Measurements from ENCODE around the gene SPRED2. TPM values are rescaled to one million over a fixed set of nuclear protein-coding genes. Genes with fewer than 3 reads are reported as not detected.

Gene SPRED2
- total RNA-seq, 1 donor from 2014 or later = 56.9 TPM

DNA sequence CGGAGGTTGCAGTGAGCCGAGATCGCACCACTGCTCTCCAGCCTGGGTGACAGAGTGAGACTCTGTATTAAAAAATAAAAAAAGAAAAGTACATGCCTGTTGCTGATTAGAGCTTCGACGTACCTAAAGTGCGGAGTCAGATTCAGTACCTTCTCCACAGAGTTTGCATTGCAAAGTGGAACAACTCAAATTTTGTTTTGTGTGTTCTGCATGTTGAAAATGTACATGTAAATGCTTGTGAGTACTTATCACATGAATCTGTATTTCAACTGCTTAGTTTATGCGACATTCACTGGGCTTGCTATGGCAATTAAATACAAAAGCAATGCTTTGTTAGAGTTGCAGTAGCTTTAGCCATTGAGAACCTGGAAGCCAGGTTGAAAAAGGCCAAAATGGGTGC is 168.4 kb downstream of the SPRED2 start:
- no peaks in the 10 kb centered on the region for H3K27me3 ChIP-seq
- intact Hi-C loops (cut with DNase I) = no loop called here
- peaks cover 18% of the 10 kb centered on the region for H3K4me1 ChIP-seq
- no peak overlapping the region for H3K27ac ChIP-seq
- no peak overlapping the region for H3K4me3 ChIP-seq
- ATAC-seq (no peak), DNase-seq (no peak)
- H3K36me3 ChIP-seq = peaks cover 94% of the 10 kb centered on the region
- no peaks in the 10 kb centered on the region for H3K9me3 ChIP-seq
- TF ChIP-seq, protein P1, sequence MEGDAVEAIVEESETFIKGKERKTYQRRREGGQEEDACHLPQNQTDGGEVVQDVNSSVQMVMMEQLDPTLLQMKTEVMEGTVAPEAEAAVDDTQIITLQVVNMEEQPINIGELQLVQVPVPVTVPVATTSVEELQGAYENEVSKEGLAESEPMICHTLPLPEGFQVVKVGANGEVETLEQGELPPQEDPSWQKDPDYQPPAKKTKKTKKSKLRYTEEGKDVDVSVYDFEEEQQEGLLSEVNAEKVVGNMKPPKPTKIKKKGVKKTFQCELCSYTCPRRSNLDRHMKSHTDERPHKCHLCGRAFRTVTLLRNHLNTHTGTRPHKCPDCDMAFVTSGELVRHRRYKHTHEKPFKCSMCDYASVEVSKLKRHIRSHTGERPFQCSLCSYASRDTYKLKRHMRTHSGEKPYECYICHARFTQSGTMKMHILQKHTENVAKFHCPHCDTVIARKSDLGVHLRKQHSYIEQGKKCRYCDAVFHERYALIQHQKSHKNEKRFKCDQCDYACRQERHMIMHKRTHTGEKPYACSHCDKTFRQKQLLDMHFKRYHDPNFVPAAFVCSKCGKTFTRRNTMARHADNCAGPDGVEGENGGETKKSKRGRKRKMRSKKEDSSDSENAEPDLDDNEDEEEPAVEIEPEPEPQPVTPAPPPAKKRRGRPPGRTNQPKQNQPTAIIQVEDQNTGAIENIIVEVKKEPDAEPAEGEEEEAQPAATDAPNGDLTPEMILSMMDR (IDR thresholded peaks at IDR 0.05) = no peak

DNA sequence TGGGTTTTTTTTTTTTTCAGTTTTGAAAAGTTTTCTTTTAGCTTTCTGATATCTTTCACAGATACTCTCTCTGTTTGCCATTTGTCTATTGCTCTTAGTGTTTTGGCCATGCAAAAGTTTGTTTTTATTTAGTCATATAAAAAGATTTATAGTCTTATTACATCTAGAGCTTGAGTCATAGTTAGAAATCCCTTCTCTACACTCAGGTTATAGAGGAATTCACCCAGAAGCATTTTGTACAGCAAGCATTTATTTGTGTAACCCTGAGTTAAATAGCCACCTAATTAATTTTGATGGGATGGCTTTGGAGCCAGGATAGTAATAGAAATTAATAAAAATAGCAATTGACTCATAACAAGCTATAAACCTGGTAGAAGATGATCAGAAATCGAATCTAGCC is 169.1 kb downstream of the SPRED2 start:
- no peak overlapping the region for H3K4me3 ChIP-seq
- peaks cover 92% of the 10 kb centered on the region for H3K36me3 ChIP-seq
- no peak for DNase-seq
- TF ChIP-seq, protein P1 (IDR thresholded peaks at IDR 0.05) = no peak
- peaks cover 18% of the 10 kb centered on the region for H3K4me1 ChIP-seq
- H3K27me3 ChIP-seq = no peaks in the 10 kb centered on the region
- no peaks in the 10 kb centered on the region for H3K9me3 ChIP-seq
- H3K27ac ChIP-seq = no peak overlapping the region
- no peak for ATAC-seq
- intact Hi-C loops (cut with DNase I) = no loop called here

DNA sequence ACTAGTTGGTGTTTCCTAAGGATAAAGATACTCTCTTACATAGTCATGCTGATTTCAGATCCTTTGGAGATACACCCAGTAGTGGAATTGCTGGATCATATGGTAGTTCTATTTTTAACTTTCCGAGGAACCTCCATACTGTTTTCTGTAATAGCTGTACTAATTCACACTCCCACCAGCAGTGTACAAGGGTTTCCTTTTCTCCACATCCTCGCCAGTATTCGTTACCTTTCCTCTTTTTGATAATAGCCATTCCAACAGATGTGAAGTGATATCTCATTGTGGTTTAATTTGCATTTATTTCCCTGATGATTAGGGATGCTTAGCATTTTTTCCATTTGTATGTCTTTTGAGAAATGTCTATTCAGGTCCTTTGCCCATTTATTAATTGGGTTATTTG is 170.7 kb downstream of the SPRED2 start:
- H3K27ac ChIP-seq = no peak overlapping the region
- DNase-seq = no peak
- intact Hi-C loops (cut with DNase I) = no loop called here
- H3K4me1 ChIP-seq = peaks cover 12% of the 10 kb centered on the region
- peaks cover 79% of the 10 kb centered on the region for H3K36me3 ChIP-seq
- no peaks in the 10 kb centered on the region for H3K9me3 ChIP-seq
- H3K27me3 ChIP-seq = no peaks in the 10 kb centered on the region
- TF ChIP-seq, protein P1 (IDR thresholded peaks at IDR 0.05) = no peak
- no peak for ATAC-seq
- H3K4me3 ChIP-seq = no peak overlapping the region

Other genes starting within 250 kb of the SPRED2 start
- 236 TPM for gene ACTR2, start 204.8 kb downstream of the SPRED2 start, total RNA-seq

Measured in upper lobe of right lung (tissue), 1 donor.